ENCODE measurements around the gene WDR5.

- TF ChIP-seq CTCF (IDR thresholded peaks at IDR 0.05) (no peak), PBX3 (IDR thresholded peaks at IDR 0.05) (no peak)
Measured at GRCh38 chr9:134208310-134208841, 72.5 kb downstream of the WDR5 start.
